ENCODE results near the gene KYAT1.
A peak's percentile ranks its signal among the peaks of the same experiment; 100 is the strongest.
"Not testable (repeated sequence)": the region's sequence is repeated elsewhere in the genome, so short reads cannot be mapped to it uniquely, and the experiment has no call there.

The KYAT1 gene

DNA sequence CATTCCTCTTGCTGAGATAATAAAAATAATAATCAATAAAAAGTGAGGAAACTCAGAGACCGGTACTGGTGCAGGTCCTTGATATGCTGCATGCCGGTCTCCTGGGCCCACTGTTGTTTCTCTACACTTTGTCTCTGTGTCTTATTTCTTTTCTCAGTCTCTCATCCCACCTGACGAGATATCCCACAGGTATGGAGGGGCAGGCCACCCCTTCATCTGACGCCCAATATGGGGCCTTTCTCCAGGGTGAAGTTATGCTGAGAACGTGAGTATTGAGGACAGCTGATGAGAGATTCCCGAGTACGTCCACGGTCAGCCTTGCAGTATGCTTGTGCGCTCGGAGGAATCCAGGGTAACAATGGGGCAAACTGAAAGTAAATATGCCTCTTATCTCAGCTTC is 30.7 kb downstream of the KYAT1 start:
- Mint-ChIP-seq H3K36me3 (peaks cover 23 to 29% of the 10 kb centered on the region in 2 donors), H3K27ac (peak overlapping the region; percentile 57), H3K9me3 (peaks cover 7 to 14% of the 10 kb centered on the region in 2 donors)
- DNase-seq; H3K4me1 Mint-ChIP-seq; ATAC-seq (replicated peaks); H3K27me3 Mint-ChIP-seq; H3K4me3 Mint-ChIP-seq: not testable (repeated sequence)

DNA sequence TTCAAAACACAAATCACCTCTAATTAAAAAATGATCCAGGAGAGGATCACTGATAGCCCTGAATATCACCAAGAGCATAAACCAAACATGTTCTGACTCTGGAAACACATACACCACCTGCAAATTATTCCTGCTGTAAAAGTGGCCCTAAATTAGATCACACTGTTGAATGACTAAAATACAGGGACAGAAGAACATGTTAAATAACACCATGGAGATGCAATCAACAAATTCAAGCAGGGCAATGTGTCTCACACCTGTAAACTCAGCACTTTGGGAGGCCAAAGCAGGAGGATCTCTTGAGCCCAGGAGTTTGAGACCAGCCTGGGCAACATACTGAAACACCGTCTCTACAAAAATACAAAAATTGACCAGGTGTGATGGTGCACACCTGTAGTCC is 33.9 kb downstream of the KYAT1 start:
- H3K27ac Mint-ChIP-seq = no peak overlapping the region
- no peak for DNase-seq

DNA sequence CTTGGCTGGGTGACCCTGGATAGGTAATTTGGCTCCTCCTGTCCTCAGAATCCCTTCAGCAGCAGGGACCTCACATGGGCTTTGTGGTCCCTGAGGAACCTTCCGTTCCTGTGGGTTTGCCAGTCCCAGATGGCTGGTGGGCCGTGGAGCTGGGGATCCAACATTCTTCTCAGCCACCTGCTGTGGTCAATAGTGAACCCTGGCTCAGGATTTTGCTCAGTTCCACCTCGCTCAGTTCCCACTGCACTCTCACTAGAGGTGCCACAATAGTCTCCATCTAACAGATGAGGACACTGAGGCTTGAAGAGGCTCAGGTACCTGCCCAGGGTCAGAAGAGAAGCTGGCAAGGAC is 35.1 kb downstream of the KYAT1 start:
- no peak overlapping the region for H3K27ac Mint-ChIP-seq
- H3K4me3 Mint-ChIP-seq = no peak overlapping the region
- H3K27me3 Mint-ChIP-seq = no peaks in the 10 kb centered on the region
- H3K36me3 Mint-ChIP-seq = peaks cover 31 to 41% of the 10 kb centered on the region in 2 donors
- DNase-seq (no peak), ATAC-seq (replicated peaks) (no peak)
- peaks cover 7 to 13% of the 10 kb centered on the region in 2 donors for H3K9me3 Mint-ChIP-seq
- peaks cover 0 to 5% of the 10 kb centered on the region in 2 donors for H3K4me1 Mint-ChIP-seq

More for the DNA sequence above, 33.9 kb downstream of the KYAT1 start:
- Mint-ChIP-seq H3K27me3 (no peaks in the 10 kb centered on the region), H3K36me3 (peaks cover 25 to 35% of the 10 kb centered on the region in 2 donors), H3K4me1 (peaks cover 0 to 2% of the 10 kb centered on the region in 2 donors), H3K4me3 (no peak overlapping the region), H3K9me3 (peaks cover 7 to 14% of the 10 kb centered on the region in 2 donors)
- no peak for ATAC-seq (replicated peaks)

DNA sequence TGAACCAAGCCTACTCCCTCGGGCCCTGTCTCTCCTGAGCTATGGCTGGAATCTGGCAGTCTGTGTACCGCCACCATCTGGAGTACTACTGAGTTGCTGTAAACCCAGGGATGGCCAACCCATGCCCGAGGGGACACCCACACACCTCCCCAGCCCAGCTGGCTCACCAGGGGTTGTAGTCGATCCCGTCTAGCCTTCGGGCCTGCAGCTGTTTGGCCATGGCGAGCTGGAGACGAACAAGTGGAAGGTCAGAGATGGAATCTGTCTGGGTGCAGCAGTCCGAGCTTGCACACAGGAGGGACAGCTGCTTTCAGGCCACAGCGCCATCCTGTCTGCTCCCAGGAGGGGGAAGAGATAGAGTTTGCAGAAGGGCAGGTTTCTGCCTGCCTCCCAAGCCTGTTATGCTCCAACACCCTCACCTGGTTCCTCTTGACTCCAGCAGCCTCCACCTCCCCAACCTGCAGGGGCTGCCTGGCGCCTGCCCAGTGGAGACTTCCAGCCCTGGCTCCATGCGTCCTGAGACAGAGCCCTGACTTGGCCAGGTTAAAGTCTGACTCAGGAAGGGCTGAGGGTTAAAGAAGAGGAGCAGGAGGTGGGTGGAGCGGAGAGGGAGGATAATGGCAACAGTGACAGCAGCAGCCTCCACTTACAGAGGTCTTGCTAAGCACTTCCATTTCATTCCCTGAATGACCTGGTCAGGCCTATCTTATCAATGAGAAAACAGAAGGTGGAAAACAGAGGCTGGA is 36.4 kb downstream of the KYAT1 start:
- Mint-ChIP-seq H3K4me1 (peaks cover 0 to 5% of the 10 kb centered on the region in 2 donors), H3K27ac (no peak overlapping the region), H3K36me3 (peaks cover 18 to 28% of the 10 kb centered on the region in 2 donors), H3K4me3 (no peak overlapping the region), H3K9me3 (peaks cover 0 to under 1% of the 10 kb centered on the region in 2 donors), H3K27me3 (no peaks in the 10 kb centered on the region)
- DNase-seq (no peak), ATAC-seq (replicated peaks) (no peak)

DNA sequence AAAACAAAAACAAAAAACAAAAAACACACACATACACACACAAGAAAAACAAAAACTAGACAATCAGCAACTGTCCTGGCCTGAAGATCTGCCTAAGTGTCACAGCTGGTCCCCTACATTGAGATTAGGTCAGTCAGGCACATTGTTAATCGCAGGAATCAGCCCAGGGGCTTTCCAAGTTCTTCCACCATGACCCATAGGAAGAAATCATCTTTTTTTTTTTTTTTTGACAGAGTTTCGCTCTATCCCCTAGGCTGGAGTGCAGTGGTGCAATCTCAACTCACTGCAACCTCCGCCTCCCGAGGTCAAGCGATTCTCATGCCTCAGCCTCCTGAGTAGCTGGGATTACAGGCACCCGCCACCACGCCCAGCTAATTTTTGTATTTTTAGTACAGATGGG is 38.6 kb downstream of the KYAT1 start:
- not testable (repeated sequence) for ATAC-seq (replicated peaks); H3K4me1 Mint-ChIP-seq; H3K9me3 Mint-ChIP-seq; H3K27ac Mint-ChIP-seq; DNase-seq; H3K27me3 Mint-ChIP-seq; H3K4me3 Mint-ChIP-seq
- H3K36me3 Mint-ChIP-seq = peaks cover 20 to 26% of the 10 kb centered on the region in 2 donors

DNA sequence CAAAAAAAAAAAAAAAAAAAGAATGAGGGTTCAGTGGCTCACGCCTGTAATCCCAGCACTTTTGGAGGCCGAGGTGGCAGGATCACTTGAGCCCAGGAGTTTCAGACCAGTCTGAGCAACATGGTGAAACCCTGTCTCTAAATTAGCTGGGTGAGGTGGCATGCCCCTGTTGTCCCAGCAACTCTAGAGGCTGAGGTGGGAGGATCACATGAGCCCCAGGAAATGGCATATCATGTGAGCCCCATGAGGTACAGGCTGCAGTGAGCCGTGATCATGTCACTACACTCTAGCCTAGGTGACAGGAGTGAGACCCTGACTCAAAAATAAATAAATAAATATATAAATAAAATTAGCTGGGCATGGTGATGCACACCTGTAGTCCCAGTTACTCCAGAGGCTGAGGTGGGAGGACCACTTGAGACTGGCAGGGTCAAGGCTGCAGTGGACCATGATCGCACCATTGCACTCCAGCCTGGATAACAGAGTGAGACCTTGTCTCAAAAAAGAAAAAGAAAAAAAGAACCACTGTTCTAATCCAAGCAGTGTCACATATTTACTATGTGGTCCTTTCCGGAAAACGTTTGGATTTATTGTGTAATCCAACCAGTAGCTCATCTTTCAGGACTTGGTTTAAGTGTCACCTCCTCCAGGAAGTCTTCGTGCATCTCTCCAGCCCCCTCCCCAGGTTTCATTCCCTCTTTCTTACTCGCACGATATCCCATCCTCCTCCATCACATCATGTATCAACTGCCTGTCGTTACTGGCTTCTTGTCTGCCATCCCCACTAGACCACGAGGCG is 39.9 kb downstream of the KYAT1 start:
- H3K4me3 Mint-ChIP-seq = no peak overlapping the region
- H3K36me3 Mint-ChIP-seq = peaks cover 17 to 23% of the 10 kb centered on the region in 2 donors
- no peaks in the 10 kb centered on the region for H3K9me3 Mint-ChIP-seq
- H3K4me1 Mint-ChIP-seq = peaks cover 0 to 5% of the 10 kb centered on the region in 2 donors
- no peaks in the 10 kb centered on the region for H3K27me3 Mint-ChIP-seq
- H3K27ac Mint-ChIP-seq = no peak overlapping the region
- DNase-seq (no peak), ATAC-seq (replicated peaks) (peak; percentile 36 to 58)

DNA sequence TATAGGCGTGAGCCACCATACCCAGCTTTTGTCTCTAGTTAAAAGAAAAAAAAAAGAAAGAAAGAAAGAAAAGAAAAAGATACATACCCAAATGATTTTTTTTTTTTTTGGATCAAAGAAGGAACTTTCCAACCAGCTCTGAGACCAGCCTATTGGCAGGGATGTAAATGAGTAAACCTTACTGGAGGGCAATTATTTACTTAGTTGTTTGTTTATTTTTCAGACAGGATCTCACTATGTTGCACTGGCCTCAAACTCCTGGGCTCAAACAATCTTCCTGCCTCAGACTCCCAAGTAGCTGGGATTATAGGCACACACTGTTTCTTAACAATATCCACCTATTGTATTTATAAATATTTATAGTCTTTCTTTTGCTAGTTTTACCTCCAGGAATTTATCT is 41.2 kb downstream of the KYAT1 start:
- no peak for ATAC-seq (replicated peaks)
- Mint-ChIP-seq H3K9me3 (no peaks in the 10 kb centered on the region), H3K4me3 (no peak overlapping the region), H3K36me3 (peaks cover 21 to 33% of the 10 kb centered on the region in 2 donors), H3K27me3 (no peaks in the 10 kb centered on the region), H3K4me1 (peaks cover 0 to 5% of the 10 kb centered on the region in 2 donors), H3K27ac (no peak overlapping the region)
- DNase-seq = no peak

DNA sequence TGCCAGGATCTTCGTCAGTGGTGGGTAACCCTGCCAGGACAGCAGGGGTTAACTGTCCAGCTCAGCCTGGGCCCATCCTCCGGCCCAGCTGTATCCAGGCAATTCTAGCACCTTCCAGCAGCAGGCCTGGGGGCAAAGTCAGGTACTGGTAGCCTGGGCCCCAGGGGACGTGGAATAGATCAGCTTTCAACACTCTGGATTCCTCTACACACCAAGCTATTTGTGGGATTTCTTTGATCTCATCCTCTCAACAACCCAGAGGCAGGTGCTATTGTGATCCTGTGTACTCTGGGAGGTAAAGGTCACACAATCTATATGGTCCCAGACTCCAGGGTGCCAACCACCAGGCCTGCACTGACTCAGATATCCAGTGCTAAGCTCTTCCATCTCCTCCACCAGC is 43.4 kb downstream of the KYAT1 start:
- Mint-ChIP-seq H3K36me3 (peaks cover 30 to 47% of the 10 kb centered on the region in 2 donors), H3K27me3 (no peaks in the 10 kb centered on the region), H3K9me3 (no peaks in the 10 kb centered on the region), H3K4me1 (peaks cover 0 to 3% of the 10 kb centered on the region in 2 donors), H3K27ac (no peak overlapping the region), H3K4me3 (no peak overlapping the region)
- DNase-seq (no peak), ATAC-seq (replicated peaks) (no peak)

DNA sequence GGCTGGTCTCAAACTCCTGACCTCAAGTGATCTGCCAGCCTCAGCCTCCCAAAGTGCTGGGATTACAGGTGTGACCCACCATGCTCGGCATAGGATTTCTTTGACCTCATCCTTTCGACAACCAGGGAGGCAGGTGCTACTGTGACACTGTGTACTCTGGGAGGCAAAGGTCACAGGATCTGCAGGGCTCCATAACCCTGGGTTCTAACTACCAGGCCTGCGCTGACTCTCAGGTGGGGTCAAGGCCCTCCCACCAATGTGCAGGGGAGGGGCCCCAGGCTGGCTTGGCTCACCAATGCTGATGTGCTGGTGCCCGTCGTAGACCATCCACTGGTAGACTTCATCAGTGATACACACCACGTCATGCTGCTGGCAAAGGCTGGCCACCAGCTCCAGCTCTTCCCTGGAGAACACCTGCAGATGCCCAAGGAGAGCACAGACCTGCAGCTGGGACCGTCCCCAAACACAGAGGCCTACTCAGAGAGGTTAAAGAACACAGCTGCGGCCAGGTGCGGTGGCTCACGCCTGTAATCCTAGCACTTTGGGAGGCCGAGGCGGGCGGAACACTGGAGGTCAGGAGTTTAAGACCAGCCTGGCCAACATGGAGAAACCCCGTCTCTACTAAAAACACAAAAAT is 45.1 kb downstream of the KYAT1 start:
- DNase-seq (no peak), ATAC-seq (replicated peaks) (no peak)
- H3K27me3 Mint-ChIP-seq = no peaks in the 10 kb centered on the region
- H3K9me3 Mint-ChIP-seq = no peaks in the 10 kb centered on the region
- peaks cover 31 to 49% of the 10 kb centered on the region in 2 donors for H3K36me3 Mint-ChIP-seq
- no peaks in the 10 kb centered on the region for H3K4me1 Mint-ChIP-seq
- H3K4me3 Mint-ChIP-seq = no peak overlapping the region
- no peak overlapping the region for H3K27ac Mint-ChIP-seq

DNA sequence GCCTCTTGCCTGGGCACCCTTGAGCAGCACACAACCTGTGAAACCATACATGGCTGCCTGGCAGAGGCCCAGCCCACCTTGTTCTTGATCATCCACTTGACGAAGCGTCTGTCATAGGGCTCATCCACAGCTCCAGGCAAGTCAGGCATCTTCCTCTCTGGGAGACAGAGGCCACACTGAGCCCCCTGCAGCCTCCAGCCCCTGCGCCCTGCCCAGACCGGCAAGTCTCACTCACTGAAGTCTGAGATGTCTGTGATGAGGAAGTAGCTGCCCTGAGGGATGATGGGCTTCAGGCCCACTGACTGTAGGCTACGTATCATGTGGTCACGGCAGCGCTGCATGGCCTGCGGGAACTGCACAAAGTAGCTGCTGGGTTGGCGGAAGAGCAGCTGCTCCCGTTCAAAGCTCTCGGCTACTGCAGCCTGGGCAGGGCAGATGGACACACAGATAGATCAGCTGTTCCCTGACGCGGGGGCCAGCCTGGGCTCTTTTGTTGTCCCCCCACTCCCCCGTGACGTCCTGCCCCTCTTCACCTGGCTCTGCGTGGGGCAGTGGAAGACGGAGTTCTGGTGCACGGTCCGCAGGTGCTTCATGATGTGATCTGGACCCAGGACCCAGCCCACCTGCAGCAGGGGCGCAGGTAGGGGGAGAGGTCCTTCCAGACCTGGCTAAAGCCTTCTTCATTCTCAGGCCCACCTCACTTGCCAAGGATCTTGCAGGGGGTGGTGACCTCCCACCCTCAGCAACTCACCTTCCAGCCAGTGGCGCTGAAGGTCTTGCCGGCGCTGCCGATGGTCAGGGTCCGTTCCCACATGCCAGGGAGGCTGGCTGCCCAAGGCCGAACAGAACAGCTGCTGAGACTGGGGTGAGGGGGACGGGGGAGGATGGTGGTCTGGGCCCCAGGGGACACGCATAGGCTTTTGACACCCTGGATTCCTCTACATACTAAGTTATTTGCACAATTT is 46.2 kb downstream of the KYAT1 start:
- no peak overlapping the region for H3K4me3 Mint-ChIP-seq
- no peaks in the 10 kb centered on the region for H3K4me1 Mint-ChIP-seq
- ATAC-seq (replicated peaks) (no peak), DNase-seq (no peak)
- no peaks in the 10 kb centered on the region for H3K9me3 Mint-ChIP-seq
- H3K27ac Mint-ChIP-seq = no peak overlapping the region
- no peaks in the 10 kb centered on the region for H3K27me3 Mint-ChIP-seq
- peaks cover 31 to 49% of the 10 kb centered on the region in 2 donors for H3K36me3 Mint-ChIP-seq

DNA sequence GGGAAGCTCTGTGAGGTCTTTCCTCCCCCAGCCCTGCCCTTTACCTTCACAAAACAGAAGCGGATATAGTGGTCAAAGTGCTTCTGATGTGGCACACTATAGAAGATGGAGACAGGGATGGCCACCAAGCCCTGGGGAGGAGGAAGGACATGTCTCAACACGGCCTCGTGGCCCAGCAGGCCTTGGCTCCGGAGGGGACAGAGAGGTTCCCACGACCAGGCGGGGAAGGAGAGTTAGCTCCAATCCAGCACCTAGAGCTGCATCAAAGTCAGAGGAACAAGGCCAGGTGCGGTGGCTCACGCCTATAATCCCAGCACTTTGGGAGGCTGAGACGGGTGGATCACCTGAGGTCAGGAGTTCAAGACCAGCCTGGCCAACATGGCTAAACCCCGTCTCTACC is 48.1 kb downstream of the KYAT1 start:
- Mint-ChIP-seq H3K4me1 (peaks cover 5 to 12% of the 10 kb centered on the region in 2 donors), H3K9me3 (no peaks in the 10 kb centered on the region), H3K27me3 (no peaks in the 10 kb centered on the region), H3K27ac (no peak overlapping the region), H3K36me3 (peaks cover 38 to 54% of the 10 kb centered on the region in 2 donors), H3K4me3 (no peak overlapping the region)
- no peak for DNase-seq
- ATAC-seq (replicated peaks) = no peak

DNA sequence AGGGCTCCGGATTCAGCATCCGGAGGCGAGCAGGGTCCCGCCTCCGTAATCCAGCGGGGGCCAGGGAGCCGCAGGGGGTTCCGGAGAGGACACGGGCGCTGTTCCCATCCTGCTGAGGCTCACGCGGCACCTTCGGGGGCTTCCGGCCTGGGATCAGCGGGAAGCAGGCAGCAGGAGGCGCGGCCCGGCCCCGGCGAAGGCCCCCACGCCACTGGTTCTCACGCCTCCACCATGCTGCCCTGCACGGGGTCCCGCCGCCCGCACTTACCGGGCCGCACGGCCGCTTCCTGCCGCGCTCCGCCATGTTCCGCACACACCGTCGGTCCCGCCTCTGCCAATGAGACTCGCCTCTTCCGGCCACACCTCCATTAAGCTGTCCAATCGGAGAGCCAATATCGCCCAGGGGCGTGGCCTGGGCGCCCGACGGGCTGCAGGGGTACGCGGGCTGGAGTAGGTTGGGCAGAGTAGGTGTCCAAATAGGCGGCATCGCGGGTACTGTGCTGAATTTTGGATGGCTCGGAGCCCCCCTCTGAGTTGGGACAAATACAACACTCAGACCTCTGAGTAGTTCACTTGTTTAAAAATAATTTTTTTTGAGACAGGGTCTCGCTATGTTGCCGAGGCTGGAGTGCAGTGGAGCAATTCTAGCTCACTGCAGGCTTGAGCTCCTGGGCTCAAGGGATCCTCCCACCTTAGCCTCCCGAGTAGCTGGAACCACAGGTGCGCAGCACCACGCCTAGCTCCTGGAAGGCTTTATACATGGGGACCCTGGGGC is 52.1 kb downstream of the KYAT1 start, which contains the start of gene SPOUT1:
TSS of gene SPOUT1 (minus strand) at position 318 of the 775 bp plus-strand sequence. CDS start at position 304, 14 bp downstream.
- Mint-ChIP-seq H3K4me1 (peaks cover 13 to 30% of the 10 kb centered on the region in 2 donors), H3K27me3 (no peaks in the 10 kb centered on the region), H3K4me3 (peak within 1 kb of the TSS; percentile 94 to 98), H3K9me3 (no peaks in the 10 kb centered on the region), H3K36me3 (peaks cover 41 to 56% of the 10 kb centered on the region in 2 donors), H3K27ac (peak within 1 kb of the TSS; percentile 98)
- ATAC-seq (replicated peaks) (peak; percentile 99), DNase-seq (peak; percentile 91)

All from stimulated activated naive B cell treated with anti-CD40 and anti-IgM and Interleukin-4, amounts not matched to agents 10 μg/mL and 1 μg/mL and 100 μg/mL, for 72 hours (primary cell).